Fibroblast of the conjunctiva (primary cell): ENCODE measurements around the gene SPAG7.
"Not testable (repeated sequence)": the region's sequence is repeated elsewhere in the genome, so short reads cannot be mapped to it uniquely, and the experiment has no call there.

Source experiments
- DNase-seq: peaks from one replicate; pipeline ENCODE4 v3.0.0-alpha.2; 2010; ENCODE audit warnings: low read depth

SPAG7 gene

GRCh38 chr17:4938069-4938491, 29.5 kb downstream of the SPAG7 start:
- DNase-seq = no peak

- DNase-seq = no peak
Measured at GRCh38 chr17:4937553-4937952, 30.1 kb downstream of the SPAG7 start.

- DNase-seq = no peak
Measured at GRCh38 chr17:4936436-4936835, 31.2 kb downstream of the SPAG7 start.

GRCh38 chr17:4935650-4936049, 32.0 kb downstream of the SPAG7 start:
- DNase-seq = no peak

- no peak for DNase-seq
Measured at GRCh38 chr17:4934173-4934979, 33.2 kb downstream of the SPAG7 start.

- DNase-seq = no peak
Measured at GRCh38 chr17:4933646-4934045, 34.0 kb downstream of the SPAG7 start.

- DNase-seq = no peak
Measured at GRCh38 chr17:4932756-4933155, 34.9 kb downstream of the SPAG7 start.

GRCh38 chr17:4931963-4932362, 35.7 kb downstream of the SPAG7 start, which contains the start of gene GP1BA:
Gene GP1BA, plus strand, starts transcription at chr17:4932277. Its CDS starts 328 bp downstream, at chr17:4932605.
- no peak for DNase-seq

- no peak for DNase-seq
Measured at GRCh38 chr17:4928881-4929280, 38.7 kb downstream of the SPAG7 start.

- DNase-seq = not testable (repeated sequence)
Measured at GRCh38 chr17:4926577-4927335, 40.9 kb downstream of the SPAG7 start.

- no peak for DNase-seq
Measured at GRCh38 chr17:4921320-4921719, 46.3 kb downstream of the SPAG7 start.

- no peak for DNase-seq
Measured at GRCh38 chr17:4920351-4921048, 47.1 kb downstream of the SPAG7 start.

GRCh38 chr17:4919511-4920047, 48.0 kb downstream of the SPAG7 start:
- no peak for DNase-seq

GRCh38 chr17:4914551-4914950, 53.1 kb downstream of the SPAG7 start:
- not testable (repeated sequence) for DNase-seq

GRCh38 chr17:4913994-4914393, 53.6 kb downstream of the SPAG7 start:
- no peak for DNase-seq
